HG02642 (cell line): ENCODE measurements around the gene NAB2.

ENCODE experiments used
- ATAC-seq: cut with Tn5 transposase; IDR thresholded peaks from one replicate; pipeline ENCODE4 v1.9.1; 2021; ENCODE audit warnings: mild to moderate bottlenecking; ENCODE audit not compliant: unreplicated experiment, poor library complexity

Gene NAB2

GRCh38 chr12:57130941-57131340, 42.0 kb downstream of the NAB2 start:
- ATAC-seq: no peak

- ATAC-seq: no peak
Observed at GRCh38 chr12:57131896-57132744, 43.2 kb downstream of the NAB2 start.

- ATAC-seq: no peak
Observed at GRCh38 chr12:57133013-57133569, 44.2 kb downstream of the NAB2 start.

GRCh38 chr12:57133916-57134315, 45.0 kb downstream of the NAB2 start:
- no peak for ATAC-seq

GRCh38 chr12:57134949-57135348, 46.0 kb downstream of the NAB2 start:
- ATAC-seq: no peak

GRCh38 chr12:57135527-57136326, 46.8 kb downstream of the NAB2 start:
- no peak for ATAC-seq

- no peak for ATAC-seq
Observed at GRCh38 chr12:57138526-57139272, 49.8 kb downstream of the NAB2 start.

GRCh38 chr12:57139796-57140649, 51.1 kb downstream of the NAB2 start:
- no peak for ATAC-seq

- no peak for ATAC-seq
Observed at GRCh38 chr12:57141249-57141648, 52.3 kb downstream of the NAB2 start.

- no peak for ATAC-seq
Observed at GRCh38 chr12:57142121-57142520, 53.2 kb downstream of the NAB2 start.

- ATAC-seq: no peak
Observed at GRCh38 chr12:57142727-57143126, 53.8 kb downstream of the NAB2 start.

GRCh38 chr12:57143454-57143853, 54.5 kb downstream of the NAB2 start:
- ATAC-seq: no peak
